Globus pallidus (tissue), 1 donor: ENCODE data around the gene COL25A1.
"Not testable (repeated sequence)": the region's sequence is repeated elsewhere in the genome, so short reads cannot be mapped to it uniquely, and the experiment has no call there.

Source experiments
- DNase-seq: peaks from one replicate; pipeline ENCODE4 v3.0.0-alpha.2; 2015; ENCODE audit warnings: low spot score

The COL25A1 gene

GRCh38 chr4:109166586-109166985 is 135.9 kb downstream of the COL25A1 start:
- DNase-seq, result no peak

GRCh38 chr4:109166126-109166525 is 136.3 kb downstream of the COL25A1 start:
- DNase-seq, result no peak

- DNase-seq, result no peak
Observed at GRCh38 chr4:109164011-109164410, 138.4 kb downstream of the COL25A1 start.

GRCh38 chr4:109163493-109163892 is 139.0 kb downstream of the COL25A1 start:
- no peak for DNase-seq

GRCh38 chr4:109162759-109163158 is 139.7 kb downstream of the COL25A1 start:
- DNase-seq, result no peak

GRCh38 chr4:109160494-109160893 is 142.0 kb downstream of the COL25A1 start:
- no peak for DNase-seq

GRCh38 chr4:109157696-109158095 is 144.8 kb downstream of the COL25A1 start:
- no peak for DNase-seq

- no peak for DNase-seq
Observed at GRCh38 chr4:109157205-109157604, 145.3 kb downstream of the COL25A1 start.

- DNase-seq, result no peak
Observed at GRCh38 chr4:109156356-109156755, 146.1 kb downstream of the COL25A1 start.

GRCh38 chr4:109155682-109156283 is 146.7 kb downstream of the COL25A1 start:
- DNase-seq, result no peak

- no peak for DNase-seq
Observed at GRCh38 chr4:109155084-109155483, 147.4 kb downstream of the COL25A1 start.

- no peak for DNase-seq
Observed at GRCh38 chr4:109154424-109154823, 148.0 kb downstream of the COL25A1 start.

GRCh38 chr4:109149836-109150235 is 152.6 kb downstream of the COL25A1 start:
- DNase-seq, result no peak

GRCh38 chr4:109148577-109149075 is 153.8 kb downstream of the COL25A1 start:
- DNase-seq, result no peak

- DNase-seq, result no peak
Observed at GRCh38 chr4:109147135-109147534, 155.3 kb downstream of the COL25A1 start.

- DNase-seq, result no peak
Observed at GRCh38 chr4:109146499-109146898, 156.0 kb downstream of the COL25A1 start.

GRCh38 chr4:109138125-109138524 is 164.3 kb downstream of the COL25A1 start:
- not testable (repeated sequence) for DNase-seq

GRCh38 chr4:109134921-109135320 is 167.5 kb downstream of the COL25A1 start:
- DNase-seq, result no peak

GRCh38 chr4:109134268-109134667 is 168.2 kb downstream of the COL25A1 start:
- no peak for DNase-seq

- DNase-seq, result no peak
Observed at GRCh38 chr4:109131559-109131958, 170.9 kb downstream of the COL25A1 start.

GRCh38 chr4:109128589-109128988 is 173.9 kb downstream of the COL25A1 start:
- no peak for DNase-seq

GRCh38 chr4:109127866-109128265 is 174.6 kb downstream of the COL25A1 start:
- no peak for DNase-seq

- no peak for DNase-seq
Observed at GRCh38 chr4:109126856-109127255, 175.6 kb downstream of the COL25A1 start.

- DNase-seq, result no peak
Observed at GRCh38 chr4:109125084-109125483, 177.4 kb downstream of the COL25A1 start.
